HG03045 (cell line): Measurements from ENCODE around the gene LENG1.

Source experiments
- ATAC-seq: cut with Tn5 transposase; IDR thresholded peaks from one replicate; pipeline ENCODE4 v1.9.1; 2021; ENCODE audit warnings: mild to moderate bottlenecking, moderate library complexity; ENCODE audit not compliant: unreplicated experiment

LENG1 gene

DNA sequence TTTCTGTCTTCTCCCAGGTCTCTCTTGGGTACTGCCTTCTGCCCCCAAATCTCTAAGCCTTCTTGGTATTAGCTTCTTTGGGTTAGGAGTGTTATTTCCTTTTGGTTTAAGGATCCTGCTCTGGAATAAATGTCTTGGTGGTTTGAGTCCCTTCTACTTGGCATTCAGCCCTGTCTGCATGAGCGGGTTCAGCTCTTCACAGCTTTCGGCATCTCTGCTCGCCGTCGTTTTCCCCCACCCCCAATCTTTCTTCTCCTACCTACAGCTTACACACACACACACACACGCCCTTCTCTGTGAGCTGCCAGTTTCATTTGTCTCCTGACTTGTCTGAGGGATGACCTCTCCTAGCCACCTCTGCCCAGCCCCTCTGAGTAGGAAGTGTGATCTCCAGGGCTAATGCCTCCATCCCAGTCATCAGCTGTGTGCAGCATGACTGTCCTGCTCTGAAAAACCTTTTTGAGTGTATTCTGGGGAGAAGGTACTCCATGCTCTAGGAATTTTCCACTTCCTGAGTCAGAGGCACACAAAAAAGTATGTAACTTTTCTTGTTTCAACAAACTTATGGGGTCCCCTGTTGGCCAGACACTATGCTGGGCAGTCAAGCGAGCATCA, 17.2 kb downstream of the LENG1 start:
- ATAC-seq: no peak

DNA sequence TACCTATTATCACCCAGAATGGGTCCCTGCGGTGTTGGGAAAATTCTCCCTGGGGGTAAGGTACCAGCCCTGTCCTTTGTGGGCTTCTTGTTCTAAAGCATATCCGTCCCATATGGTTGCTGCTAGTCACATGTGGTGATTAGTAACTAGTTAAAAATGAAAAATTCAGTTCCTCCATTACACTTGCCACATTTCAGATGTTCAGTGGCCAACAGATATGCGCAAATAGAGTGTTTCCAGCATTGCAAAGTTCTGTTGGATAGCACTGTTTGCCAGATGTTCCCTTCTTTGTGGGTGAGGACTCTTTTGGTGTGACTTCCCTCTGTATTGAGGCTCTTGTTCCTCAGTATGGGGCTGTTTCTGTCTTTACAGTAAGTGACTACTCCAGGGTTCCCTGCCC, 18.2 kb downstream of the LENG1 start:
- no peak for ATAC-seq

DNA sequence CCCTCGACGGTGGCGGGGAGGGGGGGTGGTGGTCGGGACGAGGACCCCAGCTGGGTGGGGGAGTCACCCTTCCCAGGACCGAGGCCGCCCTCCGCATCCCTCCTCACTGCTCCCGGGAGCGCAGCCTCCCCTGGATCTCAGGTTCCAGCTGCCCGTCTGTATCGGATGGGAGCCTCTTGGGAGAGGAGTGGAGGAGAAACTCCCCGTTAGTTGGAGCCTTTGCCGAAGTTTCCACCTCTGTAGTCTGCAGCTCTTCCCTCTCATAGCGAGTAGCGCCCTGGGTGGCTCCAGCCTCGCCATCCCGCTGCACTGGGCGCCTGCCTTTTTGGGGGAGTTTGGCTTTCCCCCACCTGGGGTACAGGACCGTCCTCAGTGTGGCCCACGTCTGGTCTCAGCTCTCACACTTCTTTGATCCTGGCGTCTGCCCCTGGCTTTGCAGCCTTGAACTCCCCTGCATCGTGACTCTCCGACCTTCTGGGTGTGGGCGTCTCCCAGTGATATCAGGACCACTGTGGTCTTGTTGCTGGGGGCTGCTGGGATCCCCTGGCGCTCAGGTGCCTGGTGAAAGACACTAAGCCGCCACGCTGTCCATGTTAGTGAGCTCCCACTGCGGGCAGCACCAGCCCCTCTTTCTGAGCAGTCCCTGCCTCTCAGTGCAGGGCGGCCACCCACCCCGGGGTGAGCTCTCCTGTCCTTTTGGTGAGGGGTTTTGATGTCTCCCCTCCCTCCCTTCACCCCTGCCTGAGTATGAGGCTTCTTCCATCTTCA, 20.8 kb downstream of the LENG1 start:
- ATAC-seq: no peak

DNA sequence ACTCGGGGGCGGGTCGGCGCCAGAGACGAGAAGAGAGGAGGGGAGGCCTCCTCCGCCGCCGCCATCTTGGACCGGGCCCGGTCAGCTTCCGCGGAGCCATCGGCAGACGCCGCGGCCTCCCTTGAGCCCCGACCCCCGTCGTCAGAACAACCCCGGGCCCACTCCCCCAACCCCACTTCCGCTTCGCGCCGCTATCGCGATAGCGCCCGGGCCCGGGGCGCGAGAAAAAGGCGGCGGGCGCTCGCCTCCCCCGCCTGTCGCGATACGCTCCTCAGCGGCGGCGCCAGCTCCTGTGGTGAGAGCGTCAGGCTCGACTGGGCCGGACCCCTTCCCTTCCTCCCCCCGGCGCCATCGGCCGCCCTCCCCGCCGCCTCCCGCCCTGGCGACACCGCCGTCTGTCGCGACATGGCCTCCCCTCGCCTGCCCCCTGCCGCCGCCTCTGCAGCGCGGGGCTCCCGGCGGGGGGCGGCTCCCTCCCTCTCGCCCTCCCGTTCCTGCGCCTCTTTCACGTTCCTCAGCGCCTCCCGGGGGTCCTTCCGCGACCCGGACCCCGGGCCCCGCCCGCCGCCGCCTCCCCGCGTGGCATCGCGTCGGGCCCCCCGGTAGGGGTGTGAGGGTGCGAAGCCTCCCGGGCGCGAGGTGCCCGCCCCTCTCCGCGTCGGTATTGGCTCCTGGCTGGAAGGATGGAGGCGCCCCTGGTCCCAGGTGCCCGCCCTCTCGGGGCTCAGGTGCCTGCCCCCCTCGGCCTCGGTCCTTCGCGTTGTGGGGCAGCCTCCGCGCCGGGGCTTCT, 21.6 kb downstream of the LENG1 start, which contains the start of gene CNOT3:
Gene CNOT3, plus strand, starts transcription at position 64 of the 790 bp plus-strand sequence. CDS start 5,217 bp downstream, outside the sequence.
- ATAC-seq: no peak

DNA sequence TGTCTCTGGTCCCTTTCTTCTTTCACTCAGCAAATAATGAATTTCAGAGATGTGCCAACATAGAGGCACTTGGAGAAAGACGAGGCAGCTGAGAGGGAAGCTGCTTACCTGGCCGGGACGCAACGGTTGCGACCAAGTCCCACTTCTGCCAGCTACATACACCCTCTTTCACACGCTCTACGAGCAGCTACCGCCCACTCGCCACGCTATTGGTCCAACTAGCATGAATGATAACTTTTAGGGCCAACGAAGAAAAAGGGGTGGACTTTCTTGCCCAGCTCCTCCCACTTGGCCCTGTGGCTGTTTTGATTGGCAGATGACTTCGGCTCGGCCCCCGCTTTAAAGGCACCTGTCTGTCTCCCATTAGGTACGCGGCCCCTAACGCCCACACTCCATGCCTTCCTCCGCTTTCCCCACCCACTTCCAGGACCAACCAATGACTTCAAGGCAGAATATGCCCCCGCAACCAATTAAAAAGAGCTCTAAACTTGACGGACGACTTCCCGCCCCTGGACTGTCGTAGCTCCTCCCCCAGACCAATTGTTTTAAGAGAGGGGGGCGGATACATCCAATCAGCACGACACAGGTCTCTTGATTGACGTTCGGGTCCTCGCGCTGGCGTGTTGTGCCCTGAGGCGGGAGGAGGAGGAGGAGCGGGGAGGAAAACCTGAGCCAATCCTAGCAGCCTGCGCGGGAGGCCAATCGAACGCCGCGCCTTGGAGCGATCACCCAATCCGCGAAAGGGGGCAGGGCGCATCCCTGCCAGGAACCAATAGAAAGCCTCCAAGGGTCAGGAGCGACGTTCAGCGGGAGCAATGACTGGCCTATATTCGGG, 22.4 kb downstream of the LENG1 start:
- ATAC-seq: peak; percentile 80

DNA sequence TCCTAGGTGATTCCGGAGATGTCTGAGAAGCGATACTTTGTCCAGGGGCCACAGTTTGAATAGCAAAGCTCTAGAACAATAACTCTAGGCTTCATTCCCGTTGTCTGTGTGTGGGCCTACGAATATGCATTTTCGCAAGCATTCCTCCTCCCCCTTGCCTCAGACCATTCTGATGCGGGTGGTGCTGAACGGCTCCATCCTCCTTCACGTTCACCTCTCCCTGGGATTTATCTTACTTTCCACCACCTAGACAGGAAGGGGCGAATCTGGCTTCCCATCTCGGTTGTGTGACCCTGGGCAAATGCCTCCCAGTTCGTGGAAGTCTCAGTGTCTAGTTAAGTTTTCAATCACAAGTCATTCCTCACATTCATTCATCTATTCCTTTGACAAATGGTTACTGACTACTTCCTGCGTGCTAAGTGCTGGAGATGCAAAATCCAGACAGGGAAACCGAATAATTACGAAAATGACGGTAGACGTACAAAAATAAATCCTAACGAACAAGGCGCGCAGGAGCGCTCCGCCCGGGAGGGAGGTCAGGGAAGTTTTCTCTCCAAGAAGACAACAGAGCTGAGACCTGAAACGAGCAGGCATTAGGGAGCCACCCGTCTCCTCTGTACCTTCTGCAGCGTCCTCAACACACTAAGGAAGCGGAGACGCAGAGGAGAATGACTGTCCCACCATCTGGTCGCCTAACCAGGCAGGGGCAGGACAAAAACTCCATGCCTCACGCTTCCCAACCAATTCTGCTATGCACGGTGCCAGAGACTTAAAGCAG, 23.2 kb downstream of the LENG1 start:
- ATAC-seq: no peak

DNA sequence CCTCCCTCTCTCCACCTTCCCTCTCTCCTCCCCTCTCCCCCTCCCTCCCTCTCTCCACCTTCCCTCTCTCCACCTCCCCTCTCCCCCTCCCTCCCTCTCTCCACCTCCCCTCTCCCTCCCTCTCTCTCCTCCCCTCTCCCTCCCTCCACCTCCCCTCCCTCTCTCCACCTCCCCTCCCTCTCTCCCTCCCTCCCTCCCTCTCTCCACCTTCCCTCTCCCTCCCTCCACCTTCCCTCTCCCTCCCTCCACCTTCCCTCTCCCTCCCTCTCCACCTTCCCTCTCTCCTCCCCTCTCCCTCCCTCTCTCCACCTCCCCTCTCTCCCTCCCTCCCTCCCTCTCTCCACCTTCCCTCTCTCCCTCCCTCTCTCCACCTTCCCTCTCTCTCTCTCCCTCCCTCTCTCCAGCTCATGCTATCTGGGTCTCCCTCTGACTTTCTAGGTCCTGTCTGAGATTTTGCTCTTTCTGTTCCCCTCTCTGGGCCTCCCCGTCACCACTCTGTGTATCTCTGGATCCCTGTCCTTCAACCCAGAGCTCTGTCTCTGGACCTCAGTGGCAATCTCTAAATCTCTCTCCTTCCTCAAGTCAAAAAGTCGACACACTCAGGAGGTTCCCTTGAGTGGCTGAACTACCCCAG, 25.4 kb downstream of the LENG1 start:
- no peak for ATAC-seq

DNA sequence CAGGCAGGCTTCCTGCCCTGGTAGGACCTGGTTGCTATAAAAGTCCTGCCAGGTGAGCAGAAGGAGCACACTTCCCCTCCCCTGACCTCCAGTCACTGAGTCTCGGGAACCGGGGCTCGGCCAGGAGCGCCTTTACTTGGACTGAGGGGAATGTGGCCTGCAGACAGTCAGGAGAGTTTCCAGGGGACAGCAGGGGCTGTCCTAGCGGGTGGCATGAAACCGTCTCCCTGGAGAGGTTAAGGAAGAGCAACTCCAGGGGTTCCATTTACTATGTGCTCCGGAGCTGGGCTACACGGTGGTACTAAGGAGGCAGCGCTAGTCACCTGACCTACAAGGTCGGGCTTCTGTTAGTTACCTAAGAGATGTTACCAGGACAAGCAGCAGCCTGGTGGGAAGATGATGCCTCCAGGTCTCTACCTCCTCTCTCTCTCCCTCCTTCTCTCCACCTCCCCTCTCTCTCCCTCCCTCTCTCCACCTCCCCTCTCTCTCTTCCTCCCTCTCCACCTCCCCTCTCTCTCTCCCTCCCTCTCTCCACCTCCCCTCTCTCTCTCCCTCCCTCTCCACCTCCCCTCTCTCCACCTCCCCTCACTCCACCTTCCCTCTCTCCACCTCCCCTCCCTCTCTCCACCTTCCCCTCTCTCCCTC, 26.1 kb downstream of the LENG1 start:
- ATAC-seq: no peak

DNA sequence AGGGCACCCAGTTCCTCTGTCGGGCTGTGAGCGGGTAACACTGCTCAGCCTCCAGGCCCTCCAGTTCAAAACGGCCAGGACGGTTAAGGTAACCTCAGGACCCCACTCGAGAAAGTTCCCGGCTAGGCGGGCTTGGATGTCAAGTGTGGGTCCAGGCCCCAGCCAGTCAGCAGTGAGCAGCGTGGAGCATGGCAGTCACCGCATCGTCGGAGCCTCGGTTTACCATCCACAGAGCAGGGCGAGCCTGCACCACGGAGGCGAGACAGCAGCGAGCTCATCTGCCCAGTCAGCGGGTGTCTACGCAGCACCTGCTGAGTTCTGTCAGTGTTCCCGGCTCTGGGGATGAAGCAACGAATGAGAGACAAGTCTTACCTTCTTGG, 29.9 kb downstream of the LENG1 start:
- no peak for ATAC-seq

DNA sequence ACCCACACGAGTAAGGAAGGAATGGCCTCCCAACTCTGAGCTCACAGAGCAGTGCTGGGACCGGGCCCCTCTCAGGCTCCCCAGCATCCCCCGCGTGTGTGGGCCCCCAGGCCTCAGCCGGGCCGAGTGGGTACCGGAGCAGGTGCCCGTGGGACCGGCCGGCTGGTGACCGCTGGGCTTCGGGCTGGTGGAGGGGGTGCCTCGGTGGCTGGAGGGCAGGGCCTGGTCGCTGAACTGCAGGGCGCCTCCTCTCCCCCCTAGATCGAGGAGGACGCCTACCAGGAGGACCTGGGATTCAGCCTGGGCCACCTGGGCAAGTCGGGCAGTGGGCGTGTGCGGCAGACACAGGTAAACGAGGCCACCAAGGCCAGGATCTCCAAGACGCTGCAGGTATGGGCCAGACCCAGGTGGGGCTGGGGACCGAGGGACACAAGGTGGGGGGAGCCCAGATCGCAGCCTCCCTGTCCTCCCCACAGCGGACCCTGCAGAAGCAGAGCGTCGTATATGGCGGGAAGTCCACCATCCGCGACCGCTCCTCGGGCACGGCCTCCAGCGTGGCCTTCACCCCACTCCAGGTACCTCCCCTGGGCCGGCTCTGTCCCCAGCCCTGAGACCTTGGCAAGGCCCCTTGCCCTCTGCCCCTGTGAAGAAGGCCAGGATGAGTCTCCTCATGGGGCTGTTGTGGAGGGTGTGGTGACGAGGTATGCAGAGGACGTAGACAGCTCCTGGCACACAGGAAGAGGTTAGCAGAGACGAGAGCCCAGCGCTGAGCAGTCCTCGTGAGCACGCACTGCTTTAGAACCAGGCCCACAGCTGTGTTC, 30.5 kb downstream of the LENG1 start:
- no peak for ATAC-seq

DNA sequence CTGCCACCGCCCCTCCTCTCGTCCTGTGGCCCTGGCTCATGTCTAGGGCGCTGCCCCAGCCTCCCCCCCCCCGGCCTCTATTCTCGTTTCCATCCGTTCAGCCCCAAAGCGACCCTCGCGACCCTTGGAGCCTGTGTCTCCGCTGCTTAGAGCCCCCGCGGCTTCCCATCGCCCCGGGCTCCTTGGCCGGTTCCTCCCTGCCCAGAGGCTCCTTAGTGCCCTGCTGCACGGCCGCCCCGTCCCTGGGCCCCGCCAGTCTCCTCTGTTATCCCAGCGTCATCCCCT, 31.1 kb downstream of the LENG1 start:
- ATAC-seq: no peak

DNA sequence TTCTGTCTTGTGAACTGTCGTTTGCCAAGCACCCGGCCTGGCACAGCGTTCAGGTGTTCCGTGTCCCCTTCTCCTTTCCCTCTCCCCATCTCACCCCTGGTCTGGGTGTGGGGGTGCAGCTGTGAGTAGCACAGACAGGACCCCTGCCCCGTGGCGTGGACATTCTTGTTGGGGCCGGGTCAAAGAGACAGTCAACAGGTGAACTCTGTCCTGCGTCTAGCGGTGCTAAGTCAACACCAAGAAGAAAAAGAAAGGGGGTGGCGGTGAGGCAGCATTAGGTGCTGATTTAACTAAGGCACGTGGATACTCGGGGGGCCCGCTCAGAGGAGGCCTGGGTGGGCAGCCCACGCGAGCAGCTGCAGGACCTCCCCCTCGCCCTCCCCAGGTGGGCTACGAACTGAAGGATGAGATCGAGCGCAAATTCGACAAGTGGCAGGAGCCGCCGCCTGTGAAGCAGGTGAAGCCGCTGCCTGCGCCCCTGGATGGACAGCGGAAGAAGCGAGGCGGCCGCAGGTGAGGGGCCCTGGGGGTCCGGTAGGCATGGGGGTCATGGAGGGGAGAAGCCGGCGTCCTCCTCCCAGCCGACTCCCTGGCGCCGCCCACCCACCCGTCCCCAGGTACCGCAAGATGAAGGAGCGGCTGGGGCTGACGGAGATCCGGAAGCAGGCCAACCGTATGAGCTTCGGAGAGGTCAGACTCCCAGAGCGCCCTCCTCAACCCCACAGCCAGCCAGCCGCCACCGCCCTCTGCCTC, 31.7 kb downstream of the LENG1 start:
- no peak for ATAC-seq

DNA sequence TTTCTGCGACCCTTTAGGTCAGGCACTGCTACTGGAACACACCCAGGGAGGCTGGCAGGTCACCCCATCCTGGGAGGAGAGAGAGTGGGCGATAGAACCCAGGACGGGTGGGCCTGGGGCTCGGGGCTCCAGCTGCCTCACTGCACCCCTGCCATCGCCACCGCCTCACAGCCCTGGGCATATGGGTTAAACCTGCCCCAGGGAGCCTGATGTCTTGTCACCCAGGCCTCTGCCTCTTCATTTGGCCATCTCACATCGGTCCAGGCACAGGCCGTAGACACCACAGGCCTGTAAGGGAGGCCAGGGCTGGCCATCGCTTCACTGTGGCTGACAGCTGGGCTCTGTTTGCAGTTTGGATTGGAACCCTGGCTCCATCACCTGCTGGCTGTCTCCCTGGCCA, 33.8 kb downstream of the LENG1 start:
- no peak for ATAC-seq

DNA sequence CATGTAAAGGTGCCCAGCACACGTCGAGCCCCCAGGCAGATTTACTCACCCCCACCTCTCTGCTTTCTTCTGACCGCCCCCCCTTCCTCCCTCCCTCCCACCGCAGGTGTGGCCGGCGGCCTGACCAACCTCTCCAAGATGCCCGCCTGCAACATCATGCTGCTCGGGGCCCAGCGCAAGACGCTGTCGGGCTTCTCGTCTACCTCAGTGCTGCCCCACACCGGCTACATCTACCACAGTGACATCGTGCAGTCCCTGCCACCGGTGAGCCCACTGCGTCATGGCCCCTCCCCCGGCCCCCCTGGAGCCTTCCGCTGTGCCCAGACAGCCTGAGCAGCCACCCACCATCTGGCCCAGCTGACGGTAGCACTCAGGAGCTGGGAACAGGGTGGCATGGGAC, 35.1 kb downstream of the LENG1 start:
- ATAC-seq: no peak

DNA sequence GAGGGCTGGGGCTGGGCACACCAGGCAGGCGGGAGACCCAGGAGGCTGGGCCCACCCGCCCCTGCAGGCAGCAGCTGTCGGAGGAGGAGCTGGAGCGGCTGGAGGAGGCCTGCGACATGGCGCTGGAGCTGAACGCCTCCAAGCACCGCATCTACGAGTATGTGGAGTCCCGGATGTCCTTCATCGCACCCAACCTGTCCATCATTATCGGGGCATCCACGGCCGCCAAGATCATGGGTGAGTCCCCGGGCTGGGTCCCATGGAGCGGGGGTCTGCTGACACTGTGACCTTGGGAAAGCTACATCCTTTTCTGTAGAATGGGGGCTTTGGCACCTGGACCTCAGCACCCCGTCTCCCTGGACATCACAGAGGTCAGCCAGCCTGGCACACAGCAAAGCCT, 35.8 kb downstream of the LENG1 start:
- no peak for ATAC-seq

DNA sequence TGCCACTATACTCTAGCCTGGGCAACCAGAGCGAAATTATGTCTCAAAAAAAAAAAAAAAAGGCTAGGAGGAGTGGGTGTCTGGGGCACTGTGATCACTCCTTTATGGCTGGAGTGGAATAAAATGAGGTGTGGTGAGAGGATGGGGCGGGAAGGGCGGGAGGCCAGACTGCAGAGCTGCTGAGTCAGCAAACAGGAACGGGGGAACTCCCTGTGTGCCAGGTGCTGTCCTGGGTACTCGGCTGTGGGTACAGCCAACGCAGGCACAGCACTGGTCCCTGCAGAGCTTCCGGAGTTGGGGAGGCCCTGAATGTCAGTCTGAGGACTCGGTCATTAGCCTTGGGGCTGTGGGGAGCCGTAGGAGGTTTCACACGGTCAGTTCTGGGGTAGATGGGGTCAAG, 38.3 kb downstream of the LENG1 start:
- no peak for ATAC-seq

DNA sequence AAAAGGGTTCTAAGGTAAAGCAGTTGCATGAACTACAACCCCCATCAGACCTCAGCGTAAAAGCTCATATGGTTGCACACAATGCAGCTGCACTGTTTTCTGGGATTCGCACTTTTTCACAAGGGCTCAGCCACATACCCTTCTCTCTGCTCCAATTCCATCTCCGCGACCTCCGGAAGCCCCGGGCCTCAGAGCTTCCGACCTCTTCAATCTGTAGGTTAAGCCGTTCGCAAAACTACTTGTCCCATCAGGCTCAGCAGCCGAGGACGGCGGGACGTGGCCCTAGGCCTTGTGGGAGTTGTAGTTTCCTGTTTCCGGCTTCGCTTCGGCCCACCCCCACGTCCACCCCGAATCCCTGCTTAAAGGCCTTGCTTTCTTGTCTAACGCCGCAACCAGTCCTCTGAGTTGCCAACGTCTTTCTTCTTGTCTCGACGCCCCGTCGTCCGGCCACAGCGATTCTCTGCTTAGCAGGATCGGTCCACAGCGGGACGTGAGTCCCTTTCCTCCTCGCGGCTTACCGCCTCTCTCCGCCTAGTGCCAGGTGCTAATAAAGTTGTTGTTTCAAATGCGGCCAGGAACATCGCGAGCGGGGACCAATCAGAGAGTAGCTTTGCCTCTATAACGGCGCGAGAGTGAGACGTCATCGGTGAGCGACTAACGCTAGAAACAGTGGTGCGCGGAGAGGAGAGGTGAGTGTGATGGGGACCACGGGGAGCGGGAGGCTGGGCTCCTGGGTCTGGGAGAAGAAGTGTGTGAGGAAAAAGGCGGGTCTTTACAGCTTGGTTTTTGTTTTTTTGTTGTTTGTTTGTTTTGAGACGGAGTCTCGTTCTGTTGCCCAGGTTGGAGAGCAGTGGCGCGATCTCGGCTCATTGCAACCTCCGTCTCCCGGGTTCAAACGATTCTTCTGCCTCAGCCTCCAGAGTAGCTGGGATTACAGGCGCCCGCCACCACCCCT, 44.1 kb downstream of the LENG1 start, which contains the start of the genes PRPF31 and TFPT:
Gene PRPF31, plus strand, starts transcription at position 646 of the 955 bp plus-strand sequence. CDS start 2,525 bp downstream, outside the sequence.
Gene TFPT, minus strand, starts transcription at position 549 of the 955 bp plus-strand sequence. Its CDS starts 388 bp downstream, at position 161.
- ATAC-seq: peak; percentile 72
